PFSK-1 (cell line): ENCODE results near the gene SH3GLB1. TPM values are rescaled to one million over a fixed set of nuclear protein-coding genes. Genes with fewer than 3 reads are reported as not detected.

Experiments used
- FOXP2 ChIP-seq: optimal IDR thresholded peaks from 2 replicates; pipeline ENCODE3; 2011; ENCODE audit warnings: borderline replicate concordance, control low read depth, inconsistent platforms; ENCODE audit not compliant: insufficient read depth; ENCODE audit errors: extremely low read length, extremely low read depth
- POLR2AphosphoS5 ChIP-seq: IDR thresholded peaks from 2 replicates; pipeline ENCODE4 v1.6.1; 2012; ENCODE audit warnings: low read depth, mild to moderate bottlenecking, control low read depth, low read length, moderate library complexity
- SIN3A ChIP-seq: IDR thresholded peaks from 2 replicates; pipeline ENCODE4 v1.6.1; 2012; ENCODE audit warnings: mild to moderate bottlenecking, low read length, moderate library complexity, borderline replicate concordance; ENCODE audit not compliant: insufficient read depth
- TAF1 ChIP-seq: IDR thresholded peaks from 2 replicates; pipeline ENCODE4 v1.6.1; 2012; ENCODE audit warnings: low read length, control low read depth, borderline replicate concordance; ENCODE audit not compliant: insufficient read depth
- polyA plus RNA-seq: library from polyadenylated mRNA; unstranded; fragments of >200 nt; gene quantifications from one replicate; pipeline ENCODE4 v1.2.1, GENCODE V29; 2012; ENCODE audit warnings: low read depth, missing spikeins; ENCODE audit not compliant: insufficient read length
- TF ChIP-seq, protein P1 (sequence below), 2 experiments: IDR thresholded peaks; 2 replicates each; pipeline versions ENCODE4 v1.6.1 to v1.8.0; 2011 to 2012; ENCODE audit warnings: low read depth in 2 of 2, low read length in 2 of 2, control low read depth in 1 of 2, inconsistent platforms in 1 of 2, mild to moderate bottlenecking in 1 of 2, moderate library complexity in 1 of 2; ENCODE audit not compliant: insufficient read depth in 1 of 2

Gene SH3GLB1
- 33.0 TPM for polyA plus RNA-seq

DNA sequence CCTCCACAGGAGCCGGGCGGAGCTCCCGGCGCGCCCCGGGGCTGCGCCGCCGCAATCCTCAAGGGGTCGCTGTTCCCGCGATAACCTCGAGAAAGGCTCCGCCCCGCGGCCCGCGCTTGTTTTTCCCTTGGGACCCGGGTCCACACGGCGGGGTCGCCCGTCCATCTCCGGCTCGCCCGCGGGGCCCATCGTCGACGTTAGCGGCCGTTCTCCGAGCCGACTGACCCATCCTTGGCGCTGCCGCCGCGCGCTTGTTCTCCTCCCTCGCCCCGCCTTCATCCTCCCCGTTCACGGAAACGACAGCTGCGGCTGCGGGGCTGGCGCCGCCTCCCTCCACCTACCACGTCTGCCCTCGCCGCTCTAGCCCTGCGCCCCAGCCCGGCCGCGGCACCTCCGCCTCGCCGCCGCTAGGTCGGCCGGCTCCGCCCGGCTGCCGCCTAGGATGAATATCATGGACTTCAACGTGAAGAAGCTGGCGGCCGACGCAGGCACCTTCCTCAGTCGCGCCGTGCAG is at the start of gene SH3GLB1:
Gene SH3GLB1 (plus strand): TSS at position 119 of the 514 bp plus-strand sequence. CDS start 324 bp downstream, at position 443.
- TF ChIP-seq, protein P1, sequence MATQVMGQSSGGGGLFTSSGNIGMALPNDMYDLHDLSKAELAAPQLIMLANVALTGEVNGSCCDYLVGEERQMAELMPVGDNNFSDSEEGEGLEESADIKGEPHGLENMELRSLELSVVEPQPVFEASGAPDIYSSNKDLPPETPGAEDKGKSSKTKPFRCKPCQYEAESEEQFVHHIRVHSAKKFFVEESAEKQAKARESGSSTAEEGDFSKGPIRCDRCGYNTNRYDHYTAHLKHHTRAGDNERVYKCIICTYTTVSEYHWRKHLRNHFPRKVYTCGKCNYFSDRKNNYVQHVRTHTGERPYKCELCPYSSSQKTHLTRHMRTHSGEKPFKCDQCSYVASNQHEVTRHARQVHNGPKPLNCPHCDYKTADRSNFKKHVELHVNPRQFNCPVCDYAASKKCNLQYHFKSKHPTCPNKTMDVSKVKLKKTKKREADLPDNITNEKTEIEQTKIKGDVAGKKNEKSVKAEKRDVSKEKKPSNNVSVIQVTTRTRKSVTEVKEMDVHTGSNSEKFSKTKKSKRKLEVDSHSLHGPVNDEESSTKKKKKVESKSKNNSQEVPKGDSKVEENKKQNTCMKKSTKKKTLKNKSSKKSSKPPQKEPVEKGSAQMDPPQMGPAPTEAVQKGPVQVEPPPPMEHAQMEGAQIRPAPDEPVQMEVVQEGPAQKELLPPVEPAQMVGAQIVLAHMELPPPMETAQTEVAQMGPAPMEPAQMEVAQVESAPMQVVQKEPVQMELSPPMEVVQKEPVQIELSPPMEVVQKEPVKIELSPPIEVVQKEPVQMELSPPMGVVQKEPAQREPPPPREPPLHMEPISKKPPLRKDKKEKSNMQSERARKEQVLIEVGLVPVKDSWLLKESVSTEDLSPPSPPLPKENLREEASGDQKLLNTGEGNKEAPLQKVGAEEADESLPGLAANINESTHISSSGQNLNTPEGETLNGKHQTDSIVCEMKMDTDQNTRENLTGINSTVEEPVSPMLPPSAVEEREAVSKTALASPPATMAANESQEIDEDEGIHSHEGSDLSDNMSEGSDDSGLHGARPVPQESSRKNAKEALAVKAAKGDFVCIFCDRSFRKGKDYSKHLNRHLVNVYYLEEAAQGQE (IDR thresholded peaks at IDR 0.05; ENCODE audit: insufficient read depth in 1 of 2, low read depth in 2 of 2, low read length in 2 of 2): no peak
- peak; percentile 77 for TF ChIP-seq FOXP2
- TF ChIP-seq SIN3A: no peak
- TF ChIP-seq POLR2AphosphoS5: peak; percentile 60; the same call in 1 of the 2 replicates

DNA sequence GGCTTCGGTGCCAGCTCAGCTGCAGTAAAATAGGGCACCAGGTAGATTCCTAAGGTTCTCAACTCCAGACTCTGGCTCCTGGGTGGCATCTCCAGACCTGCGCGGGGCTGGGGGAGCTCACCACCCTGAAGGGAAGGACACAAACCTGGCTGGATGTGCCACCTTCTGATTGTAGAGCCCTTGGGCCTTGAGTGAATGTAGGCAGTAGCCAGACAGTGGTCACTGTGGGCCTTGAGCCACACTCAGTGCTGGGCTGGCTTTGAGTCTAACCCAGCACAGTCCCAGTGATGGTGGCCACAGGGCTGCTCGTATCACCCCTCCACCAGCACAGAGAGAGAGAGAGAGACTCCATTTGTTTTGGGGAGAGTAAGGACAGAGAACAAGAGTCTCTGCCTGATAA is 38.0 kb upstream of the SH3GLB1 start:
- TF ChIP-seq SIN3A (no peak), POLR2AphosphoS5 (no peak), FOXP2 (no peak), TAF1 (no peak)
- TF ChIP-seq, protein P1 (IDR thresholded peaks at IDR 0.05; ENCODE audit: insufficient read depth in 1 of 2, low read depth in 2 of 2, low read length in 2 of 2): no peak

DNA sequence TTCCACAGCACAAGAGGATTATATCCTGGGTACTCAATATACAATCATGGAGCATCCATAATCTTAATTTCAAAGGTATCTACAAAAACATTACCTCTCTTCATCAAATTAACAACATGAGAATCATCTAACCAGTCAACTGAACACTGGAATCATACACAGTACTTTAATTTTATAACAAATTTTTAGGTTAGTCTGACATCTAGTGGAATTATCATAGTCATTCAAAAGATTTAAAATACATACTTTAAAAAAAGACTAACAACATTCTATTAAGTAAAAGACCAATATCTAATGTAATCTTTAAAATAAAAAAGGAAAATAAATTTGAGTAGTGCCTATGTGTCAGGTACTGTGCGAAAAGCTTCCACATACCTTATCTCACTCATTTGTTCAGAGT is 16.8 kb upstream of the SH3GLB1 start:
- TF ChIP-seq POLR2AphosphoS5 (no peak), FOXP2 (no peak), SIN3A (no peak), TAF1 (no peak)
- TF ChIP-seq, protein P1 (IDR thresholded peaks at IDR 0.05; ENCODE audit: insufficient read depth in 1 of 2, low read depth in 2 of 2, low read length in 2 of 2): no peak

DNA sequence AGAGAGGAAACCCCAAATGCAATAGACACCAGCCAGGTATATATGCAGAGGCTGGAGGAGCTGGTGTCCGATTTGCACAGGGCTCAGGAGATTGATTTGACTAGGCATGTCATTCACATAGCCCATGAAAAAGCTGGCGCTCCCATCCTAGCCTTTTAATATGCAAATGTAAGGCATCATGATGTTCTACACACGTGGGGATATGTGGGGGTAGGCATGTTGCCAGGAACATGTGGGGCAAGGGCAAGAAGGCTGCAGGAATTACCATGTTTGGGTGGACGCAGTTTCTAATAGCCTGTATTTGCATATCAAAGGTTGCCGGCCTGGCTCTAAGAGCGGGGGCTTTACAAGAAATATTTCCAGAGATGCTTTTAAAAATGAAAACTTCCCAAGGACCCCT is 11.7 kb upstream of the SH3GLB1 start:
- TF ChIP-seq, protein P1 (IDR thresholded peaks at IDR 0.05; ENCODE audit: insufficient read depth in 1 of 2, low read depth in 2 of 2, low read length in 2 of 2): no peak
- TF ChIP-seq POLR2AphosphoS5 (no peak), SIN3A (no peak)

DNA sequence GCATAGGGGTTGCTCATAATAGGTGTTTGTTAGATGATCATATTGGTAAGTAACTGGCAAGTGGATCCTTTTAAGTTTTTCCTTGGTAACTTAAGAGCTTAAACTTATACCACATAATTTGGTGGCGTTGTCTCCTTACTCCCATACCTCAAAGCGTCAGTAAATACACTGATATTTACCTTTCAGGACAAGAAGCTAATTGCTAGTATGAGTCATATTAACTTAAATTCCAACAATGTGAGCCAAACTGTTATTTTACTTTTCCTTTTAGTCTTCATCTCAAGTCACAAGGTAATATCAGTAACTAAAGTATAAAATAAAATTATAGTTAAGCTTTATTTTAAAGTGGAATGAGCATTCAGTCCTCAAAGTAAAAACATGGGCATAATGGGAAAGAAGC is 9.0 kb upstream of the SH3GLB1 start:
- TF ChIP-seq SIN3A (no peak), TAF1 (no peak), FOXP2 (no peak), POLR2AphosphoS5 (no peak)
- TF ChIP-seq, protein P1 (IDR thresholded peaks at IDR 0.05; ENCODE audit: insufficient read depth in 1 of 2, low read depth in 2 of 2, low read length in 2 of 2): no peak
